ENCODE measurements around the gene SPPL2B. TPM values are rescaled to one million over a fixed set of nuclear protein-coding genes. Genes with fewer than 3 reads are reported as not detected.

Gene SPPL2B
- total and polyA plus RNA-seq, 4 donors: 9.5 to 34.6 (median 21.4) TPM

DNA sequence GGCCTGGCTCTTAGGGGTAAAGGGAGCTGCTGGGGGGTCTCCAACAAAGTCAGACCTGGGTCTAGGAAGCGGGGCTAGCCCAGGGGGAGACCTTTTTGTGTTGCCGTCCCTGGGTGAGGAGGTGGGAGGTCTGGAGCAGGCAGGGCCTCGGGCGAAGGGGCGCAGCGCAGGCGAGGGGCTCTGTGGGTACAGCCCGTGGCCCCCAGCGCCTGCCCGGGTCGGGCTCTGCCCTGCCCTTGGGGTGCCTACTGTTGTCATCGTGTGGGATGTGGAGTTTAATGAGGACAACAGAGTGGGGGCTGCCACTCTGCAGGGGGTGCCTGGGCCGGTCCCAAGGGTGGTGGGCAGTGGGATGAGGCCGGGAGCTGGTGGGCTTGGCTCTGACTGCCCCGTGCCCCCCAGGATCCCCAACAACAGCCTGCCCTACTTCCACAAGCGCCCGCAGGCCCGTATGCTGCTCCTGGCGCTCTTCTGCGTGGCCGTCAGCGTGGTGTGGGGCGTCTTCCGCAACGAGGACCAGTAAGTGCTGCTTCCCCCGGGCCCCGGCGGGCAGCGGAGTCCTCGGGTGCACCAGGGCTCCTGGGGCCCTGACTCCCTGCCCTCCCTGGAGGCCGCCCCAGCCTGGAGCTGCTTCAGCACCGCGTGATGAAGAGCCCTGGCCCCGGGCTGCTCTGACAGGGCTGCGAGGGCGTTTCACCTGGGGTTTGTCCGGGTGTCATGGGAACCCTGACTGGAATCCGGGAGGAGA, 12.2 kb downstream of the SPPL2B start (continued):
- TF ChIP-seq ZBTB33 (IDR thresholded peaks at IDR 0.05) (no peak), NR2F2 (IDR thresholded peaks at IDR 0.05) (no peak), SP1 (IDR thresholded peaks at IDR 0.05) (no peak)

DNA sequence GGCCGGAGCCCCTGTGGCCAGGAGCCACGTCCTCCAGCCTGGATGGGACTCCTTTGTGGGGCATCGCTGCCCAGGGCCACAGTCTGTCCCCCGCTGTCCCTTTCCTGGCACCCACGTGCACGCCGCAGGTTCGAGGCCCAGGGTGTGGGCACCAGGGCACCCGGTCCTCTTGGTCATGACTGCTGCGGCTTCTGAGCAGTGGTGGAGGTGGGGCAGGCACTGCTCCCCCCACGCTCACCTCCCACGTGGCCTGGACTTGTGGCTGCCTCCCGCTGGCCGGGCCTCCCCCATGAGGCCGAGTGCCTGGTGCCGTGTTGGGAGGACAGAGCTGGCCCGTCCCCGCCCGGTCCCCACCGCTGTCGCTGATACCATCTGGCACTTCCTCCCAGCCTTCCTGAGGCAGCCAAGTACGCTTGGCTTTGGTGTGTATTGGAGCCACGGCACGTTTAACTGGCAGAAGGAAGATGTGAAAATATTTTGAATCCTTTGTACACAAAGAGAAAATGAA, 12.8 kb downstream of the SPPL2B start:
- Histone ChIP-seq H3K9me3 (ENCODE audit: control insufficient read depth in 4 of 4, low read length in 3 of 4) (no peaks in the 10 kb centered on the region), H3K4me3 (ENCODE audit: low read depth in 1 of 3, low read length in 3 of 3) (no peak overlapping the region), H3K9ac (ENCODE audit: low read depth in 1 of 2, low read length in 2 of 2) (no peak overlapping the region), H3K27me3 (ENCODE audit: control insufficient read depth in 4 of 4, insufficient read depth in 4 of 4, low read length in 3 of 4) (no peaks in the 10 kb centered on the region), H3K27ac (ENCODE audit: low read depth in 1 of 2, low read length in 2 of 2) (no peak overlapping the region), H3K4me1 (ENCODE audit: control insufficient read depth in 4 of 4, insufficient read depth in 4 of 4, low read length in 3 of 4) (no peaks in the 10 kb centered on the region), H3K36me3 (ENCODE audit: control insufficient read depth in 4 of 4, insufficient read depth in 3 of 4, low read depth in 1 of 4, low read length in 3 of 4) (peaks cover 0 to 19% (median 4%) of the 10 kb centered on the region in 4 donors)
- TF ChIP-seq ATF3 (IDR thresholded peaks at IDR 0.05) (no peak), REST (IDR thresholded peaks at IDR 0.05) (no peak), EGR1 (IDR thresholded peaks at IDR 0.05; ENCODE audit: low read depth in 2 of 2) (no peak), FOXA2 (IDR thresholded peaks at IDR 0.05) (no peak), HNF4G (IDR thresholded peaks at IDR 0.05) (no peak), SP1 (IDR thresholded peaks at IDR 0.05) (no peak), RXRA (IDR thresholded peaks at IDR 0.05) (no peak), RAD21 (IDR thresholded peaks at IDR 0.05) (no peak), FOXA1 (IDR thresholded peaks at IDR 0.05) (no peak), GABPA (IDR thresholded peaks at IDR 0.05 in 1 of 2, conservative IDR thresholded peaks at IDR 0.05 in 1 of 2) (no peak), NR2F2 (IDR thresholded peaks at IDR 0.05) (no peak)
- no peak for DNase-seq (ENCODE audit: low spot score)
- WGBS: 88% methylated on average over 24 of the region's 24 CpGs

DNA sequence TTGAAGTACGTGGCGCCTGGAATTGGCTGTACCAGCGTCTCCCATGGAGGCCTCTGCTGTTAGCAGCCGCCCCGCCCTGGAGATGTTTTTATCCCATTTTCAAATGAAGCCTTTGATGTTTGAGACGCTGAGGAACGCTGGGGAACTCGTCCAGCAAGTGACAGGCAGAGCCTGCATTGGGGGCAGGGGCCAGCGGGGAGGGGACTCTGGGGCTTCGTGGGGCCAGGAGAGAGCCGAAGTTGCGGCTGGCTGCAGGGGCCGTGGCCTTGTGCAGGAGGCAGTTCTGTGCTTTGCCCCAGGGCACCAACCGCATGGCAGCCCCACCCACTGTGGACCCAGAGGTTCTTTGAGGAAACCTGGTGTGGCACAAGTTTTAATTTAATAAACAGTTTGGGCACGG, 13.5 kb downstream of the SPPL2B start:
- H3K36me3 ChIP-seq (ENCODE audit: control insufficient read depth in 4 of 4, insufficient read depth in 3 of 4, low read depth in 1 of 4, low read length in 3 of 4): peaks cover 0 to 24% (median 4%) of the 10 kb centered on the region in 4 donors
- H3K9me3 ChIP-seq (ENCODE audit: control insufficient read depth in 4 of 4, low read length in 3 of 4): no peaks in the 10 kb centered on the region
- H3K27me3 ChIP-seq (ENCODE audit: control insufficient read depth in 4 of 4, insufficient read depth in 4 of 4, low read length in 3 of 4): no peaks in the 10 kb centered on the region
- H3K4me1 ChIP-seq (ENCODE audit: control insufficient read depth in 4 of 4, insufficient read depth in 4 of 4, low read length in 3 of 4): no peaks in the 10 kb centered on the region
- H3K27ac ChIP-seq (ENCODE audit: low read depth in 1 of 2, low read length in 2 of 2): no peak overlapping the region
- no peak overlapping the region for H3K4me3 ChIP-seq (ENCODE audit: low read depth in 1 of 3, low read length in 3 of 3)
- no peak overlapping the region for H3K9ac ChIP-seq (ENCODE audit: low read depth in 1 of 2, low read length in 2 of 2)
- WGBS: 86% methylated on average over 15 of the region's 15 CpGs
- DNase-seq (ENCODE audit: low spot score): no peak
- TF ChIP-seq ATF3 (IDR thresholded peaks at IDR 0.05) (no peak), SP1 (IDR thresholded peaks at IDR 0.05) (no peak), CTCF (IDR thresholded peaks at IDR 0.05; ENCODE audit: low read depth, low read length, missing input control) (no peak), GABPA (IDR thresholded peaks at IDR 0.05 in 1 of 2, conservative IDR thresholded peaks at IDR 0.05 in 1 of 2) (no peak), FOXA2 (IDR thresholded peaks at IDR 0.05) (no peak), JUND (IDR thresholded peaks at IDR 0.05) (no peak), REST (IDR thresholded peaks at IDR 0.05) (no peak), HNF4G (IDR thresholded peaks at IDR 0.05) (no peak), YY1 (IDR thresholded peaks at IDR 0.05) (no peak), NR2F2 (IDR thresholded peaks at IDR 0.05) (no peak), HNF4A (conservative IDR thresholded peaks at IDR 0.05) (no peak), EGR1 (IDR thresholded peaks at IDR 0.05; ENCODE audit: low read depth in 2 of 2) (no peak)
- TF ChIP-seq, protein P1, sequence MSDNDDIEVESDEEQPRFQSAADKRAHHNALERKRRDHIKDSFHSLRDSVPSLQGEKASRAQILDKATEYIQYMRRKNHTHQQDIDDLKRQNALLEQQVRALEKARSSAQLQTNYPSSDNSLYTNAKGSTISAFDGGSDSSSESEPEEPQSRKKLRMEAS (IDR thresholded peaks at IDR 0.05): no peak

Data from liver (tissue), 9 donors.